ENCODE data around the gene MMS22L. TPM values are rescaled to one million over a fixed set of nuclear protein-coding genes. Genes with fewer than 3 reads are reported as not detected.

Gene MMS22L
- total RNA-seq, 1 donor from 2014 or later, result 22.0 TPM

GRCh38 chr6:97189767-97190166, 93.2 kb downstream of the MMS22L start:
- H3K4me3 Mint-ChIP-seq, result no peak overlapping the region
- H3K27ac Mint-ChIP-seq, result no peak overlapping the region
- no peaks in the 10 kb centered on the region for H3K9me3 Mint-ChIP-seq
- peaks cover 10% of the 10 kb centered on the region for H3K4me1 Mint-ChIP-seq
- no peaks in the 10 kb centered on the region for H3K36me3 Mint-ChIP-seq
- no peaks in the 10 kb centered on the region for H3K27me3 Mint-ChIP-seq (ENCODE audit: low read depth)
- TF ChIP-seq, protein P1, sequence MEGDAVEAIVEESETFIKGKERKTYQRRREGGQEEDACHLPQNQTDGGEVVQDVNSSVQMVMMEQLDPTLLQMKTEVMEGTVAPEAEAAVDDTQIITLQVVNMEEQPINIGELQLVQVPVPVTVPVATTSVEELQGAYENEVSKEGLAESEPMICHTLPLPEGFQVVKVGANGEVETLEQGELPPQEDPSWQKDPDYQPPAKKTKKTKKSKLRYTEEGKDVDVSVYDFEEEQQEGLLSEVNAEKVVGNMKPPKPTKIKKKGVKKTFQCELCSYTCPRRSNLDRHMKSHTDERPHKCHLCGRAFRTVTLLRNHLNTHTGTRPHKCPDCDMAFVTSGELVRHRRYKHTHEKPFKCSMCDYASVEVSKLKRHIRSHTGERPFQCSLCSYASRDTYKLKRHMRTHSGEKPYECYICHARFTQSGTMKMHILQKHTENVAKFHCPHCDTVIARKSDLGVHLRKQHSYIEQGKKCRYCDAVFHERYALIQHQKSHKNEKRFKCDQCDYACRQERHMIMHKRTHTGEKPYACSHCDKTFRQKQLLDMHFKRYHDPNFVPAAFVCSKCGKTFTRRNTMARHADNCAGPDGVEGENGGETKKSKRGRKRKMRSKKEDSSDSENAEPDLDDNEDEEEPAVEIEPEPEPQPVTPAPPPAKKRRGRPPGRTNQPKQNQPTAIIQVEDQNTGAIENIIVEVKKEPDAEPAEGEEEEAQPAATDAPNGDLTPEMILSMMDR (IDR thresholded peaks at IDR 0.05; ENCODE audit: unreplicated experiment), result no peak
- DNase-seq (ENCODE audit: low spot score in 2 of 2, unreplicated experiment in 2 of 2), result no peak

DNA sequence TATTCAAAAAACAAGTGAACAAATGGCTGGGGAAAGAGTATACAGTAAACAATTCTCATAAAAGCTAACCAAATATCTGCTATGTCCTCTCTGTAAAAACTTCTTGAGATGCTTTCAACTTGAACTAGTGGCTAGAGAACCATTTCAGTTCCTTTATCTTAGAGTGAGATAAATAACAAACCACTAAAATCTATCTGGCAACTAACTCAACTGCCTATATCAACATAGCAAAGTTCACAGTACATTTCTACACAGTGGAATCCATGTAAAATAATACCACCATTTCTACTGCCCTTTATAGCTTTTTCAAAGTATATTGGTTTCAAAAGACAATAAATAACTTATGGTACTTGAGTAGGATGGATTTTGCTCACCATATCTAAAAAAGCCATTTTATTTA, 95.1 kb downstream of the MMS22L start:
- Mint-ChIP-seq H3K36me3 (no peaks in the 10 kb centered on the region), H3K4me1 (peaks cover 10% of the 10 kb centered on the region), H3K9me3 (no peaks in the 10 kb centered on the region), H3K27ac (no peak overlapping the region), H3K27me3 (ENCODE audit: low read depth) (no peaks in the 10 kb centered on the region), H3K4me3 (no peak overlapping the region)
- DNase-seq (ENCODE audit: low spot score in 2 of 2, unreplicated experiment in 2 of 2), result no peak
- TF ChIP-seq, protein P1 (IDR thresholded peaks at IDR 0.05; ENCODE audit: unreplicated experiment), result no peak

DNA sequence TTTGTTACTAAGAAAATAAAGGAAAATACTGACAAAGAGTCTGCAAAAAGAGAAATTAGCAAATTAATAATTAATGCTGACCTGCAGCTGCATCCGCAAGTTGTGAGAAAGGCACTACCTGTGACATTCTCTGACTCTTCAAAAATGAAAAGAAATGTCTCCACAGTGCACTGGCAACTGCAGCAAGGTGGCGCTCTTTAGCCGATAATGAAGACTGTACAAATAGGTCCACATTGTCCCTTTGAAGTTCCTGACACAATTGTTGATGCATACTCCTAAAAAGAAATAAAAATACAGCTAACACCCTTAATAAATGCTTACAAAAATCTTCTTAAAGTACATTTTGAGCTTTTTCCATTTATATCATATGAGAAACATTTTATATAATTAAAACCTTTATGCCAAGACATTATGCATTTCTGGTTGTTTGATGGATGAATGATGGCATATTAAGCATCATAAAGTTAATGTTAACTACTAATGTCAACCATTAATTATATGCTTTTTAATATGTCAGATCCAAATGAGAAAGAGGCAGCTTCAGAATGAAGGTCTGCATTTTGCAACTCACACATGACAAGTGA, 96.5 kb downstream of the MMS22L start:
- H3K27ac Mint-ChIP-seq, result no peak overlapping the region

DNA sequence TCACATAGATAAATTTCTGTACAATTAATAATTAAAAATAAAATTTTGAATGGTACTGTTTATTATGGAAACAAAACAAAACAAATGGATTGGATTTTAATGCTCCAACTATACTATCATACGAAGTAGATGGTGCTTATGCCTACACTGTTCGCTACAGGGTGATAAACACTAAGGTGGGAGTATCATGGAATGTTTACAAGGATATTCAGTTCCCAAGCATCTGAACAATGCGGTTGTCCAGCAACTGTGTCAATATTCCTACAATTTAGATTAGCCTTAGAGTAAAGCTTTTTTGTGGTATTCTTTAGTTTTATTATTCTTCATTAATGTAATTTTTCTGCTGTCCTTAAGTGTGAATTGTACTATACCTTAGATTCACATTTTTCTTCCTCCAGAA, 105.1 kb downstream of the MMS22L start:
- H3K4me3 Mint-ChIP-seq, result no peak overlapping the region
- H3K27ac Mint-ChIP-seq, result peak overlapping the region; percentile 76
- peaks cover 16% of the 10 kb centered on the region for H3K4me1 Mint-ChIP-seq

More for the DNA sequence above, 96.5 kb downstream of the MMS22L start:
- H3K36me3 Mint-ChIP-seq, result no peaks in the 10 kb centered on the region
- no peaks in the 10 kb centered on the region for H3K27me3 Mint-ChIP-seq (ENCODE audit: low read depth)
- TF ChIP-seq, protein P1 (IDR thresholded peaks at IDR 0.05; ENCODE audit: unreplicated experiment), result peak; percentile 83
- H3K4me3 Mint-ChIP-seq, result no peak overlapping the region
- peak; percentile 25 to 68 for DNase-seq (ENCODE audit: low spot score in 2 of 2, unreplicated experiment in 2 of 2)
- H3K4me1 Mint-ChIP-seq, result peaks cover 10% of the 10 kb centered on the region
- H3K9me3 Mint-ChIP-seq, result no peaks in the 10 kb centered on the region

GRCh38 chr6:97176468-97176867, 106.5 kb downstream of the MMS22L start:
- Mint-ChIP-seq H3K27ac (peak overlapping the region; percentile 71), H3K36me3 (peaks cover 23% of the 10 kb centered on the region)

More for the DNA sequence above, 105.1 kb downstream of the MMS22L start:
- Mint-ChIP-seq H3K27me3 (ENCODE audit: low read depth) (no peaks in the 10 kb centered on the region), H3K9me3 (peaks cover 13% of the 10 kb centered on the region), H3K36me3 (peaks cover 21% of the 10 kb centered on the region)
- TF ChIP-seq, protein P1 (IDR thresholded peaks at IDR 0.05; ENCODE audit: unreplicated experiment), result no peak
- no peak for DNase-seq (ENCODE audit: low spot score in 2 of 2, unreplicated experiment in 2 of 2)

More at GRCh38 chr6:97176468-97176867, 106.5 kb downstream of the MMS22L start:
- peaks cover 13% of the 10 kb centered on the region for H3K9me3 Mint-ChIP-seq
- no peaks in the 10 kb centered on the region for H3K27me3 Mint-ChIP-seq (ENCODE audit: low read depth)
- TF ChIP-seq, protein P1 (IDR thresholded peaks at IDR 0.05; ENCODE audit: unreplicated experiment), result no peak
- no peak for DNase-seq (ENCODE audit: low spot score in 2 of 2, unreplicated experiment in 2 of 2)
- peaks cover 19% of the 10 kb centered on the region for H3K4me1 Mint-ChIP-seq
- H3K4me3 Mint-ChIP-seq, result no peak overlapping the region
